Measurements from ENCODE around the gene ADAMTS12. TPM values are rescaled to one million over a fixed set of nuclear protein-coding genes. Genes with fewer than 3 reads are reported as not detected.

ADAMTS12 gene
- total and polyA plus RNA-seq, 10 of the 15 experiments (the other 5 are each of a cell fraction or from before 2014, with no cell fraction given): 0.11 to 35.8 (median 20.7) TPM

DNA sequence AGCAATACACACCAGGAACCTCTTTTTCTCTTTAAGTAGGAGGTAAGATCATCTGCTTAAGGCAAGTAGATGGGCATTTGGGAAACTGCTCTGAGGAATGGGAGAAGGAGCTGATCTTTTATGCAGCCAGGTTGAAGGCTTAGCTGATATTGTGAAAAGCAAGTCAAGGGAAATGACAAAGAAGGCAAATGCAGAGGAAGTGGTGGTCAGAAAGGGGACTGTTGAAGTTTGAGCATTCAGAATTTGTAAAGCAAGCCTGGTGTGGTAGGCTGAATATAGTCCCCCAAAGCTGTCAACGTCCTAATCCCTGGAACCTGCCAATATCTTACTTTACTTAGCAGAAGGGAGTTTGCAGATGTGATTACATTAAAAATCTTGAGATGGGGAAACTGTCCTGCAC is 128.9 kb downstream of the ADAMTS12 start:
- DNase-seq (ENCODE audit: low read depth, low spot score) (no peak), ATAC-seq (no peak), FAIRE-seq (no peak)
- SMC1A ChIA-PET (ENCODE audit: uncharacterized antibody, unreplicated experiment): interaction anchor here (0.5 kb wide), 1 partner anchor 36 kb away, joined by 3 read pairs; no protein-coding TSS in a partner anchor
- Histone ChIP-seq H3K27ac (ENCODE audit: control insufficient read depth, insufficient read depth) (no peak overlapping the region), H3K36me3 (ENCODE audit: control insufficient read depth in 2 of 2, insufficient read depth in 2 of 2, low read length in 1 of 2) (no peaks in the 10 kb centered on the region), H3K79me2 (ENCODE audit: control insufficient read depth, insufficient read depth, low read length) (no peaks in the 10 kb centered on the region), H3K9me3 (replicated peaks; ENCODE audit: control insufficient read depth, insufficient read depth, low read length) (no peaks in the 10 kb centered on the region), H4K20me1 (ENCODE audit: control insufficient read depth, insufficient read depth) (no peaks in the 10 kb centered on the region), H3K9ac (ENCODE audit: control insufficient read depth, insufficient read depth, low read length) (no peak overlapping the region), H3K4me1 (ENCODE audit: control insufficient read depth, insufficient read depth, low read length) (no peaks in the 10 kb centered on the region), H3K27me3 (replicated peaks in 1 of 2; ENCODE audit: control insufficient read depth in 2 of 2, insufficient read depth in 2 of 2, low read length in 1 of 2) (no peaks in the 10 kb centered on the region), H3K4me3 (no peak overlapping the region), H3K4me2 (ENCODE audit: control insufficient read depth, insufficient read depth) (no peak overlapping the region), H2AFZ (ENCODE audit: control insufficient read depth, low read depth, low read length) (peak overlapping the region; percentile 33)
- POLR2A ChIA-PET: interaction anchor here (1.1 kb wide), 1 partner anchor 31 kb away, joined by 3 read pairs; no protein-coding TSS in a partner anchor
- RAD21 ChIA-PET (ENCODE audit: unreplicated experiment): no interaction called here
- 7% methylated on average over 1 of the region's 1 CpG for WGBS (ENCODE audit: insufficient coverage, insufficient replicate concordance, low lambda C conversion rate, missing lambda C conversion rate)
- CTCF ChIA-PET: no interaction called here
- intact Hi-C loops (cut with micrococcal nuclease; ENCODE audit: unreplicated experiment): no loop called here
- no peak for TF ChIP-seq ZBED1 (IDR thresholded peaks at IDR 0.05; ENCODE audit: borderline replicate concordance)
- TF ChIP-seq TARDBP (IDR thresholded peaks at IDR 0.05; ENCODE audit: borderline replicate concordance): no peak
- 0 out of 2 replicates have a peak, but pooled peaks have one; percentile 21 for TF ChIP-seq RUNX3 (IDR thresholded peaks at IDR 0.05; ENCODE audit: low read length)
- no peak for TF ChIP-seq ZNF24 (IDR thresholded peaks at IDR 0.05)
- TF ChIP-seq CBFB (IDR thresholded peaks at IDR 0.05; ENCODE audit: low read depth): no peak
- no peak for TF ChIP-seq KDM1A (IDR thresholded peaks at IDR 0.05; ENCODE audit: borderline replicate concordance)
- TF ChIP-seq ZNF217 (IDR thresholded peaks at IDR 0.05): no peak
- no peak for TF ChIP-seq SMC3 (IDR thresholded peaks at IDR 0.05; ENCODE audit: borderline replicate concordance, low read length)
- 0 out of 2 replicates have a peak, but pooled peaks have one; percentile 30 for TF ChIP-seq SPI1 (IDR thresholded peaks at IDR 0.05; ENCODE audit: borderline replicate concordance, insufficient read depth, low read depth, low read length)
- no TSS peak for BruUV-seq (replicated peaks)
- in situ Hi-C loops (cut with MboI): no loop called here

GRCh38 chr5:33761139-33761538 is 130.7 kb downstream of the ADAMTS12 start:
- no peak for TF ChIP-seq IKZF2 (IDR thresholded peaks at IDR 0.05)
- TF ChIP-seq ATF7 (IDR thresholded peaks at IDR 0.05; ENCODE audit: low read depth): no peak
- no peak for TF ChIP-seq RAD21 (IDR thresholded peaks at IDR 0.05; ENCODE audit: insufficient read depth, low read depth, low read length)

More at GRCh38 chr5:33761139-33761538, 130.7 kb downstream of the ADAMTS12 start:
- no peak overlapping the region for H3K27ac ChIP-seq (ENCODE audit: control insufficient read depth, insufficient read depth)
- in situ Hi-C loops (cut with MboI) (no loop called here), intact Hi-C loops (cut with micrococcal nuclease; ENCODE audit: unreplicated experiment) (no loop called here)
- no peaks in the 10 kb centered on the region for H3K4me1 ChIP-seq (ENCODE audit: control insufficient read depth, insufficient read depth, low read length)
- no peaks in the 10 kb centered on the region for H3K27me3 ChIP-seq (replicated peaks in 1 of 2; ENCODE audit: control insufficient read depth in 2 of 2, insufficient read depth in 2 of 2, low read length in 1 of 2)
- FAIRE-seq (no peak), DNase-seq (ENCODE audit: low read depth, low spot score) (no peak), ATAC-seq (no peak)
- H3K9me3 ChIP-seq (replicated peaks; ENCODE audit: control insufficient read depth, insufficient read depth, low read length): no peaks in the 10 kb centered on the region
- 63% methylated on average over 4 of the region's 4 CpGs for WGBS (ENCODE audit: insufficient coverage, insufficient replicate concordance, low lambda C conversion rate, missing lambda C conversion rate)
- ChIA-PET SMC1A (ENCODE audit: uncharacterized antibody, unreplicated experiment) (no interaction called here), POLR2A (no interaction called here), RAD21 (ENCODE audit: unreplicated experiment) (no interaction called here), CTCF (no interaction called here)
- H3K9ac ChIP-seq (ENCODE audit: control insufficient read depth, insufficient read depth, low read length): no peak overlapping the region
- H4K20me1 ChIP-seq (ENCODE audit: control insufficient read depth, insufficient read depth): no peaks in the 10 kb centered on the region
- H3K36me3 ChIP-seq (ENCODE audit: control insufficient read depth in 2 of 2, insufficient read depth in 2 of 2, low read length in 1 of 2): no peaks in the 10 kb centered on the region
- no TSS peak for BruUV-seq (replicated peaks)
- no peak overlapping the region for H3K4me2 ChIP-seq (ENCODE audit: control insufficient read depth, insufficient read depth)
- H3K4me3 ChIP-seq: no peak overlapping the region
- H2AFZ ChIP-seq (ENCODE audit: control insufficient read depth, low read depth, low read length): no peak overlapping the region
- H3K79me2 ChIP-seq (ENCODE audit: control insufficient read depth, insufficient read depth, low read length): no peaks in the 10 kb centered on the region
